CD4-positive, alpha-beta memory T cell (primary cell): ENCODE data around the gene GPR108. TPM values are rescaled to one million over a fixed set of nuclear protein-coding genes. Genes with fewer than 3 reads are reported as not detected.

Experiments
- CTCF ChIA-PET: fragments of 350-600 bp; sonication (Branson Sonifier 250); formaldehyde crosslinking; loops from one replicate; lab custom pipeline; 2021; ENCODE audit warnings: inconsistent platforms; ENCODE audit not compliant: partially characterized antibody; lab: Charles Lee
- POLR2A ChIA-PET: fragments of 350-600 bp; sonication (Branson Sonifier 250); formaldehyde crosslinking; loops from one replicate; lab custom pipeline; 2021; ENCODE audit not compliant: partially characterized antibody; lab: Charles Lee
- DNase-seq, 5 donors: peaks; one replicate each; pipeline versions ENCODE4 v3.0.0 to v3.0.0-alpha.2; 2020 to 2022; ENCODE audit warnings: mixed read lengths in 1 of 5
- H3K27ac ChIP-seq: one replicate; pipeline ENCODE4 v1.7.0; 2013; ENCODE audit warnings: low read depth, low read length
- H3K27me3 ChIP-seq: 2 replicates; pipeline ENCODE4 v1.7.0; 2013; ENCODE audit warnings: mild to moderate bottlenecking, low read length, moderate library complexity; ENCODE audit not compliant: insufficient read depth
- H3K36me3 ChIP-seq: 2 replicates; pipeline ENCODE4 v1.7.0; 2013; ENCODE audit warnings: mild to moderate bottlenecking, low read length, moderate library complexity; ENCODE audit not compliant: insufficient read depth
- H3K4me1 ChIP-seq: 2 replicates; pipeline ENCODE4 v1.7.0; 2013; ENCODE audit warnings: mild to moderate bottlenecking, low read length, moderate library complexity; ENCODE audit not compliant: insufficient read depth
- H3K4me3 ChIP-seq, 2 donors: one replicate each; pipeline ENCODE4 v1.7.0; 2013; ENCODE audit warnings: low read length in 2 of 2, mild to moderate bottlenecking in 1 of 2
- H3K9me3 ChIP-seq, 2 donors: one replicate each; pipeline ENCODE4 v1.7.0; 2013; ENCODE audit warnings: low read length in 2 of 2, control low read depth in 1 of 2; ENCODE audit not compliant: control insufficient read depth in 1 of 2
- H3K27ac Mint-ChIP-seq, 7 donors: one replicate each; pipeline ENCODE4 v1.8.0; 2020 to 2021; ENCODE audit warnings: mixed read lengths in 7 of 7, mild to moderate bottlenecking in 6 of 7, inconsistent platforms in 3 of 7, moderate library complexity in 3 of 7
- H3K27me3 Mint-ChIP-seq, 2 donors: one replicate each; pipeline ENCODE4 v1.8.0; 2020 to 2021; ENCODE audit warnings: mixed read lengths in 2 of 2
- H3K36me3 Mint-ChIP-seq, 2 donors: one replicate each; pipeline ENCODE4 v1.8.0; 2020 to 2021; ENCODE audit warnings: mixed read lengths in 2 of 2, inconsistent platforms in 1 of 2, mild to moderate bottlenecking in 1 of 2
- H3K4me1 Mint-ChIP-seq, 4 donors: one replicate each; pipeline ENCODE4 v1.8.0; 2020 to 2021; ENCODE audit warnings: mixed read lengths in 4 of 4, mild to moderate bottlenecking in 1 of 4
- H3K4me3 Mint-ChIP-seq, 8 donors: one replicate each; pipeline ENCODE4 v1.8.0; 2020 to 2021; ENCODE audit warnings: mixed read lengths in 8 of 8, mild to moderate bottlenecking in 7 of 8, moderate library complexity in 6 of 8, inconsistent platforms in 3 of 8
- H3K9me3 Mint-ChIP-seq, 8 donors: one replicate each; pipeline ENCODE4 v1.8.0; 2020 to 2021; ENCODE audit warnings: mixed read lengths in 8 of 8, mild to moderate bottlenecking in 5 of 8, inconsistent platforms in 3 of 8, moderate library complexity in 1 of 8
- intact Hi-C: fragments of 100-400 bp; cut with micrococcal nuclease; formaldehyde crosslinking; loops from one replicate; pipeline ENCODE4 v1.15.1; 2023
- polyA plus RNA-seq, 2 donors: library from polyadenylated mRNA; unstranded; fragments of 300-500 nt; fragmentation: Illumina TruSeq; gene quantifications; one replicate each; pipeline ENCODE4 v1.2.3, GENCODE V29; 2021
- total RNA-seq, 2 experiments: library from RNA; stranded (reverse); gene quantifications; one replicate each; pipeline ENCODE4 v1.2.3, GENCODE V29; 2021

GPR108 gene
- total and polyA plus RNA-seq, 4 experiments from 2014 or later, result 75.6 to 183 (median 92.3) TPM

DNA sequence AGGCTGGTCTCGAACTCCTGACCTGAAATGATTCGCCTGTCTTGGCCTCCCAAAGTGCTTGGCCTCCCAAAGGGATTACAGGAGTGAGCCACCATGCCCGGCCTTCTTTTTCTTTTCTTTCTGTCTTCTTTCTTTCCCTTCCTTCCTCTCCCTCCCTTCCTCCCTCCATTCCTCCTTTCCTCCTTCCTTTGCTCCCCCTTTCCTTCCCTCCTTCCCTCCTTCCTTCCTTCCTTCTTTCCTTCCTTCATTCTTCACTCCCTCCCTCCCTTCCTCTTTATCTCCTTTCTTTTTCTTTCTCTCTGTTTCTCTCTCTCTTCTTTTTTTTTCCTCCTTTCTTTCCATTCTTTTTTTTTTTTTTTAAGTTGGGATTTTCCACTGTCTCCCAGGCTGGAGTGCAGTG lies 29.0 kb downstream of the GPR108 start:
- H3K36me3 Mint-ChIP-seq, result no peaks in the 10 kb centered on the region
- DNase-seq, result no peak
- H3K27ac Mint-ChIP-seq, result peak overlapping the region in 1 of 7 donors; percentile 41
- H3K27ac ChIP-seq, result no peak overlapping the region
- peaks cover 7% of the 10 kb centered on the region for H3K4me1 ChIP-seq
- no peak overlapping the region for H3K4me3 Mint-ChIP-seq
- peaks cover 5 to 15% of the 10 kb centered on the region in 2 donors for H3K27me3 Mint-ChIP-seq
- H3K4me1 Mint-ChIP-seq, result peaks cover 8 to 14% (median 9%) of the 10 kb centered on the region in 4 donors
- ChIA-PET CTCF (no interaction called here), POLR2A (no interaction called here)
- peaks cover 4% of the 10 kb centered on the region for H3K27me3 ChIP-seq
- no peaks in the 10 kb centered on the region for H3K9me3 ChIP-seq
- H3K9me3 Mint-ChIP-seq, result no peaks in the 10 kb centered on the region
- H3K36me3 ChIP-seq, result no peaks in the 10 kb centered on the region
- intact Hi-C loops, result no loop called here
- no peak overlapping the region for H3K4me3 ChIP-seq

DNA sequence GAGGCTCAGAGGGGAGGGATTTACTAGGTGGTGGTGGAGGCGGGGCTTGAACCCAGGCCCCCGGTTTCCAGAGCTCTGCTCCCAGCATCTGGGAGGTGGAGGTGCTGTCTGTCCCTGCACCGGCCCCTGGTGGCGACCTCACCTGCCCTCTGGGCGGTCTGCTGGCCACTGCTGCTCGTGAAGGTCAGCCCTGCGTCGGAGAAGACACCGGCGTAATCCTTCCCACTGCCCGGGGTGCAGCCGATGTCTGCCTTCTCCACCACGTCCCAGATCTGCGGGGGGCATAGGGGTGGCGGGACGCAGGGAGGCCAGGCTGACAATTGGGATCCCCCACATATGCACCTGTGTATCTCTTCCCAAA lies 29.7 kb downstream of the GPR108 start:
- no peak overlapping the region for H3K4me3 ChIP-seq
- H3K9me3 ChIP-seq, result no peaks in the 10 kb centered on the region
- peaks cover 4% of the 10 kb centered on the region for H3K27me3 ChIP-seq
- Mint-ChIP-seq H3K9me3 (no peaks in the 10 kb centered on the region), H3K4me3 (no peak overlapping the region), H3K27ac (no peak overlapping the region), H3K4me1 (peaks cover 8 to 14% (median 9%) of the 10 kb centered on the region in 4 donors), H3K27me3 (peaks cover 5 to 13% of the 10 kb centered on the region in 2 donors), H3K36me3 (no peaks in the 10 kb centered on the region)
- no peaks in the 10 kb centered on the region for H3K36me3 ChIP-seq
- intact Hi-C loops, result no loop called here
- peaks cover 7% of the 10 kb centered on the region for H3K4me1 ChIP-seq
- no peak for DNase-seq
- H3K27ac ChIP-seq, result no peak overlapping the region
- POLR2A ChIA-PET, result no interaction called here
- CTCF ChIA-PET, result no interaction called here

DNA sequence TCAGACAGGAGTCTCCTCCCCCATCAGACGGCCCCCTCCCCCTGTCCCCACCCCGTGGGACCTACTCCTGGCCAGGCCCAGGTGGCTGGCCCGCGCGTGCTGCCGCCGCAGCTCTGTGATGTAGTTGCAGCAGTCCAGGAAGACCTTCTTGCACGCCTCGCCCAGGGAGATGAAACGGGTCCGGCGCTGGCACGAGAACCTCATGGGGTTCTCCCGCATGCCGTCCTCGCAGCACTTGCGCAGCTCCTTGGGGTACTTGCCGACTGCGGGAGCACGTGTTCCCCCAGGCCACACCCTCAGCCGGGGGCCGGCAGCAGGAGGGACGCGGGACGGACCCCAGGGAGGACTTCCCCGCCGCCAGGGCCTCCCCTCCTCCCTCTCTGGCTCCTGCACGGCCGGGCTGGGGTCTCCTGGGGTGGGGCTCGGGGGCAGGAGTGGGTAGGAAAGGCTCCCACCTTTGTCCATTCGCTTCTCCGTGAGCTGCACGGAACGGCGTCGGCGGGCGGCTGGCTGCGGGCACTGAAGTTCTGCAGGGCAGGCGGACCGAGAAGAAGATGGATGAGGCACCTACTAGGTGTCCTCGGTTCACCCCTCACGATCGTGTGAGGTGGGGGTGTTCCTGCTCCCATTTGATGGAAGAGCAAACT lies 30.2 kb downstream of the GPR108 start:
- Histone ChIP-seq H3K36me3 (no peaks in the 10 kb centered on the region), H3K4me1 (peaks cover 7% of the 10 kb centered on the region), H3K9me3 (no peaks in the 10 kb centered on the region), H3K27me3 (peaks cover 4% of the 10 kb centered on the region), H3K27ac (no peak overlapping the region), H3K4me3 (no peak overlapping the region)
- Mint-ChIP-seq H3K9me3 (no peaks in the 10 kb centered on the region), H3K27me3 (peaks cover 5 to 13% of the 10 kb centered on the region in 2 donors), H3K27ac (no peak overlapping the region), H3K4me1 (peaks cover 8 to 14% (median 9%) of the 10 kb centered on the region in 4 donors), H3K36me3 (no peaks in the 10 kb centered on the region), H3K4me3 (no peak overlapping the region)
- CTCF ChIA-PET, result no interaction called here
- no peak for DNase-seq
- POLR2A ChIA-PET, result no interaction called here
- intact Hi-C loops, result no loop called here

DNA sequence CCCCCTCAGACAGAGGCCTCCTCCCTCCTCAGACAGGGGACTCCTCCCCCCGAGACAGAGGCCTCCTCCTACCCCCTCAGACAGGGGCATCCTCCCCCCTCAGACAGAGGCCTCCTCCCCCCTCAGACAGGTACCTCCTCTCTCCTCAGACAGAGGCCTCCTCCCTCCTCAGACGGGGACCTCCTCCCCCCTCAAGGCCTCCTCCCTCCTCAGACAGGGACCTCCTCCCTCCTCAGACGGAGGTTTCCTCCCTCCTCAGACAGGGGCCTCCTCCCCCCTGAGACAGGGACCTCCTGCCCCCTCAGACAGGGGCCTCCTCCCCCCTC lies 30.8 kb downstream of the GPR108 start:
- peaks cover 4% of the 10 kb centered on the region for H3K27me3 ChIP-seq
- H3K36me3 ChIP-seq, result no peaks in the 10 kb centered on the region
- H3K4me1 ChIP-seq, result peaks cover 7% of the 10 kb centered on the region
- intact Hi-C loops, result no loop called here
- peaks cover 5 to 13% of the 10 kb centered on the region in 2 donors for H3K27me3 Mint-ChIP-seq
- peaks cover 8 to 14% (median 9%) of the 10 kb centered on the region in 4 donors for H3K4me1 Mint-ChIP-seq
- CTCF ChIA-PET, result no interaction called here
- H3K27ac ChIP-seq, result no peak overlapping the region
- H3K36me3 Mint-ChIP-seq, result no peaks in the 10 kb centered on the region
- DNase-seq, result no peak
- POLR2A ChIA-PET, result no interaction called here
- H3K4me3 ChIP-seq, result no peak overlapping the region
- no peaks in the 10 kb centered on the region for H3K9me3 ChIP-seq
- H3K9me3 Mint-ChIP-seq, result no peaks in the 10 kb centered on the region
- no peak overlapping the region for H3K4me3 Mint-ChIP-seq
- peak overlapping the region in 1 of 7 donors; percentile 29 for H3K27ac Mint-ChIP-seq

DNA sequence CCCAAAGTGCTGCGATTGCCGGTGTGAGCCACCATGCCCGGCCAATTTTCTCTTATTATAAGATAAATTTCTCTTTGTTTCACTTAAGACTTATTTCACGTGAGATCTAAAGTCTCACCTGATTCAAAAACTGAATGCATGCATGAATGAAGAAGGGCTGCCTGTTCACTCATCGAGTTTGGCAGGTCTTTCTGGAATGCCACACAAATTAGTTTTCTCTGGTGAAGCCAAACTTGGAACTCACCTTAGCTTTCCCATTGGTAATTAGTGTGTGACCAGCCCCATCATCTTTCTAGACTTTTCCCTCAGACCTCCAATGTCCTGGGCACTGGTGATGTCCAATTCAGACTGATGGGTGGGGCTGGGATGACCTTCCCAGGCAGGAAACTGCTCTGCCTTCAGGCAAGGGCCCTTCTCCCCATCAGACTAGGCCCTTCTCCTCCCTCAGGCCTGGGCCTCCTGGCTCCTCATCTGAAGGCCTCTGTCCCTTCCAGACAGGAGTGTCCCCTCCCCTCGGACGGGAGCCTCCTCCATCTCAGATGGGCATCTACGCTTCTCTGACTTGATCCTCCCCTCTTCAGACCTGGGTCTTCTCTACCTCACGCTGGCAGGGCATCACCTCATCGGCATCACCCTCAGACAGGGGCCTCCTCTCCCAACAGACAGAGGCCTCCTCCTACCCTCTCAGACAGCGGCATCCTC lies 31.3 kb downstream of the GPR108 start:
- no peaks in the 10 kb centered on the region for H3K9me3 Mint-ChIP-seq
- intact Hi-C loops, result no loop called here
- H3K4me3 Mint-ChIP-seq, result no peak overlapping the region
- peaks cover 5 to 13% of the 10 kb centered on the region in 2 donors for H3K27me3 Mint-ChIP-seq
- H3K27ac ChIP-seq, result no peak overlapping the region
- no peak overlapping the region for H3K4me3 ChIP-seq
- H3K4me1 Mint-ChIP-seq, result peaks cover 8 to 10% (median 9%) of the 10 kb centered on the region in 4 donors
- peak overlapping the region in 2 of 7 donors; percentile 29 to 73 for H3K27ac Mint-ChIP-seq
- DNase-seq, result no peak
- CTCF ChIA-PET, result no interaction called here
- no peaks in the 10 kb centered on the region for H3K36me3 ChIP-seq
- POLR2A ChIA-PET, result no interaction called here
- no peaks in the 10 kb centered on the region for H3K36me3 Mint-ChIP-seq
- H3K9me3 ChIP-seq, result no peaks in the 10 kb centered on the region
- H3K27me3 ChIP-seq, result peaks cover 4% of the 10 kb centered on the region
- peaks cover 7% of the 10 kb centered on the region for H3K4me1 ChIP-seq

DNA sequence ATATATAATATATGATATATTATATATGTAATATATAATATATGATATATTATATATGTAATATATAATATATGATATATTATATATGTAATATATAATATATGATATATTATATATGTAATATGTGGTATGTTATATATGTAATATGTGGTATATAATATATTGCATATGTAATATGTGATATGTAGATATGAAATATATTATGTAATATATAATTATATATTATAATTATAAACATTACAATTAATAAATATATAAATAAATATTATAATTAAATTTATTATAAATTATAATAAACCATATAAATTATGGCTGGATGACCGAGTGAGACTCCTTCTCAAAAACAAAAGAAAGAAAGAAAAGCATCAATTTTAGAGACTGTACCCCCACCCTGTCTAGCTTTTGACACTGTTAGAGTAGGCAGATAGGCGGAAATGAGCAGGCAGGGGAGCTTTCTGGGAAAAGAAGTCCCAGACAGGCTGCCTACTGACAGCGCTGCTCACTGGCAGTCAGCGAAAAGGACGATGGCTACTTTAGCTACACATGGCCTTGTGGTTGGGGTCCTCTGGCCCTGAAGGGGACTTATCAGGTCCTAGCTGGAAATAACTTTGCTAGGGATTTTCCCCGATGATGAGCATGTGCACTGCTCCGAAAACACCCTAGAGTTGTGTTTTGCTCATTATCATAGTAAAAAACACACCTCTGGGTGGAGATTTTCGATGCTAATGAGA lies 36.6 kb downstream of the GPR108 start:
- intact Hi-C loops, result no loop called here
- Mint-ChIP-seq H3K27ac (no peak overlapping the region), H3K27me3 (no peaks in the 10 kb centered on the region), H3K4me3 (no peak overlapping the region), H3K4me1 (peaks cover 0 to 2% (median 0%) of the 10 kb centered on the region in 4 donors), H3K36me3 (no peaks in the 10 kb centered on the region), H3K9me3 (no peaks in the 10 kb centered on the region)
- Histone ChIP-seq H3K27me3 (no peaks in the 10 kb centered on the region), H3K27ac (no peak overlapping the region), H3K9me3 (no peaks in the 10 kb centered on the region), H3K4me1 (no peaks in the 10 kb centered on the region), H3K36me3 (no peaks in the 10 kb centered on the region), H3K4me3 (no peak overlapping the region)
- POLR2A ChIA-PET, result no interaction called here
- CTCF ChIA-PET, result no interaction called here
- no peak for DNase-seq

DNA sequence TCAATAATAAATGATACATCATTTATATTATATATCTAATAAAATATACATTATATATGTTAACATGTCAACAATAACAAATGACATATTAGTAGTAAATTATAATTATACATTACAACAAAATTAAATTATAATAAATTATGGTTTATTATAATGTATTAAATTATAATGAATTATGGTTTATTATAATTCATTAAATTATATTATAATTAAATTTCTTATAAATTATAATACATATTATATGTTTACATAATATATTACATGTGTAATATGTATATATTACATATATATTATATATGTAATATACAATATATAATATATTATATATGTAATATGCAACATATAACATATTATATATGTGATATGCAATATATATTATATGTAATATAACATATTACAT lies 37.4 kb downstream of the GPR108 start:
- Mint-ChIP-seq H3K4me1 (peaks cover 0 to 2% (median 0%) of the 10 kb centered on the region in 4 donors), H3K27ac (no peak overlapping the region), H3K9me3 (no peaks in the 10 kb centered on the region), H3K4me3 (no peak overlapping the region), H3K27me3 (no peaks in the 10 kb centered on the region), H3K36me3 (no peaks in the 10 kb centered on the region)
- no peak for DNase-seq
- ChIA-PET CTCF (no interaction called here), POLR2A (no interaction called here)
- Histone ChIP-seq H3K4me1 (no peaks in the 10 kb centered on the region), H3K27ac (no peak overlapping the region), H3K9me3 (no peaks in the 10 kb centered on the region), H3K27me3 (no peaks in the 10 kb centered on the region), H3K4me3 (no peak overlapping the region), H3K36me3 (no peaks in the 10 kb centered on the region)
- intact Hi-C loops, result no loop called here
